NT2/D1 (cell line): ENCODE data around the gene C12orf75.

ENCODE experiments used
- YY1 ChIP-seq: IDR thresholded peaks from 2 replicates; pipeline ENCODE4 v1.6.1; 2011; ENCODE audit not compliant: insufficient read length, insufficient read depth
- ZNF274 ChIP-seq: IDR thresholded peaks from 2 replicates; pipeline ENCODE4 v1.6.1; 2011; ENCODE audit warnings: mild to moderate bottlenecking, low read depth, low read length

DNA sequence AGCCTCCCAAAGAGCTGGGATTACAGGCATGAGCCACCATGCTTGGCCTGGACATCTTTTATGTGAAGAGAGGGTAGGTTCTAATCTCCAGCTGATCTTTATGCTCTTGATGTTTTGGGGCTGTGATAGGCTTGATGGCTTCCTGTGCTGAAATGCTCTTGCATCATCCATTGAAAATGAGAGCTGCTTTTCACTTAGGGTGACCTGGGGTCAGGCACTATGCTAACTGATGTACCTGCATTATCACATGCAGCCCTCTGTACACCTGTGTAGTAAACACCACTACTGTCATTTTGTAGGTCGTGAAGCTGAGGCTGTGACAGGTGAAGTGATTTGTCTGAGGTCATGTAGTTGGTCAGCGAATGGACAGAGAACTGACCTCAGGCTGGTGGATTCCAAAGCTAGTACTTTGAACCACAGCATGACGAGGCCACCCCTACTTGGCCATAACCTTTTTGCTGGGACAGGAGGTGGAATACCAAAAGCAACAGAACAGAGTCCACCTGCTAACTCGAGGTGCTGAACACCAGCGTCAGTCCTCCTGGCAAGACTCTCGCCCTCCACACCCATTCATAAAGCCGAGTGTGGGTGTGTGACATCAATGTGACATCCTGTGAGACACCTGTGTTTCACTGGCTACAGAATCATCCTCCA, 69.1 kb downstream of the C12orf75 start:
- no peak for TF ChIP-seq YY1
- TF ChIP-seq ZNF274: no peak
